ENCODE measurements around the gene SH2D2A.
"Not testable (repeated sequence)": the region's sequence is repeated elsewhere in the genome, so short reads cannot be mapped to it uniquely, and the experiment has no call there.

Gene SH2D2A

GRCh38 chr1:156760092-156760795, 56.4 kb downstream of the SH2D2A start:
- Histone ChIP-seq H3F3A (ENCODE audit: low read depth) (no peaks in the 10 kb centered on the region), H3K4me2 (ENCODE audit: low read depth, low read length, poor library complexity, severe bottlenecking) (no peak overlapping the region), H3K27me3 (ENCODE audit: insufficient read depth, low read length, poor library complexity, severe bottlenecking) (no peaks in the 10 kb centered on the region), H3K36me3 (ENCODE audit: insufficient read depth, low read length) (no peaks in the 10 kb centered on the region), H3K9me2 (replicated peaks; ENCODE audit: low read depth, low read length) (no peaks in the 10 kb centered on the region), H3K79me2 (ENCODE audit: insufficient read depth, low read length) (no peaks in the 10 kb centered on the region), H4K20me1 (ENCODE audit: insufficient read depth, low read length, poor library complexity, severe bottlenecking) (no peaks in the 10 kb centered on the region), H3K9me3 (ENCODE audit: insufficient read depth, low read depth, low read length) (no peaks in the 10 kb centered on the region), H3K9ac (ENCODE audit: low read depth, low read length, poor library complexity, severe bottlenecking) (no peak overlapping the region), H3K4me3 (ENCODE audit: low read length, poor library complexity, severe bottlenecking) (no peak overlapping the region), H2AFZ (ENCODE audit: low read length) (no peak overlapping the region), H3K4me1 (ENCODE audit: insufficient read depth, low read length, poor library complexity, severe bottlenecking) (peaks cover under 1% of the 10 kb centered on the region)
- TF ChIP-seq EZH2phosphoT487 (IDR thresholded peaks at IDR 0.05; ENCODE audit: borderline replicate concordance) (no peak), CTCF (conservative IDR thresholded peaks at IDR 0.05; ENCODE audit: low read length) (no peak)

GRCh38 chr1:156757572-156758253, 58.9 kb downstream of the SH2D2A start:
- H3F3A ChIP-seq (ENCODE audit: low read depth); H3K4me3 ChIP-seq (ENCODE audit: low read length, poor library complexity, severe bottlenecking); H3K9me3 ChIP-seq (ENCODE audit: insufficient read depth, low read depth, low read length); H3K4me2 ChIP-seq (ENCODE audit: low read depth, low read length, poor library complexity, severe bottlenecking); H3K36me3 ChIP-seq (ENCODE audit: insufficient read depth, low read length); H3K27me3 ChIP-seq (ENCODE audit: insufficient read depth, low read length, poor library complexity, severe bottlenecking); H2AFZ ChIP-seq (ENCODE audit: low read length); H3K4me1 ChIP-seq (ENCODE audit: insufficient read depth, low read length, poor library complexity, severe bottlenecking); H4K20me1 ChIP-seq (ENCODE audit: insufficient read depth, low read length, poor library complexity, severe bottlenecking); H3K9ac ChIP-seq (ENCODE audit: low read depth, low read length, poor library complexity, severe bottlenecking); H3K9me2 ChIP-seq (replicated peaks; ENCODE audit: low read depth, low read length): not testable (repeated sequence)
- H3K79me2 ChIP-seq (ENCODE audit: insufficient read depth, low read length), result peaks cover 11% of the 10 kb centered on the region

- Histone ChIP-seq H3K9ac (ENCODE audit: low read depth, low read length, poor library complexity, severe bottlenecking) (no peak overlapping the region), H3K4me2 (ENCODE audit: low read depth, low read length, poor library complexity, severe bottlenecking) (no peak overlapping the region), H3K4me3 (ENCODE audit: low read length, poor library complexity, severe bottlenecking) (no peak overlapping the region), H3F3A (ENCODE audit: low read depth) (no peaks in the 10 kb centered on the region), H3K36me3 (ENCODE audit: insufficient read depth, low read length) (no peaks in the 10 kb centered on the region), H3K27me3 (ENCODE audit: insufficient read depth, low read length, poor library complexity, severe bottlenecking) (no peaks in the 10 kb centered on the region), H3K9me2 (replicated peaks; ENCODE audit: low read depth, low read length) (no peaks in the 10 kb centered on the region), H2AFZ (ENCODE audit: low read length) (no peak overlapping the region), H4K20me1 (ENCODE audit: insufficient read depth, low read length, poor library complexity, severe bottlenecking) (no peaks in the 10 kb centered on the region), H3K79me2 (ENCODE audit: insufficient read depth, low read length) (peaks cover 24% of the 10 kb centered on the region), H3K9me3 (ENCODE audit: insufficient read depth, low read depth, low read length) (no peaks in the 10 kb centered on the region), H3K4me1 (ENCODE audit: insufficient read depth, low read length, poor library complexity, severe bottlenecking) (peaks cover 13% of the 10 kb centered on the region)
- no peak for TF ChIP-seq CTCF (conservative IDR thresholded peaks at IDR 0.05; ENCODE audit: low read length)
- no peak for TF ChIP-seq EZH2phosphoT487 (IDR thresholded peaks at IDR 0.05; ENCODE audit: borderline replicate concordance)
These were observed 60.3 kb downstream of the SH2D2A start for GRCh38 chr1:156756355-156756754.
